HG03460 (cell line): Measurements from ENCODE around the gene LRWD1.
"Not testable (repeated sequence)": the region's sequence is repeated elsewhere in the genome, so short reads cannot be mapped to it uniquely, and the experiment has no call there.

ENCODE experiments used
- ATAC-seq: cut with Tn5 transposase; IDR thresholded peaks from one replicate; pipeline ENCODE4 v1.9.1; 2021; ENCODE audit not compliant: unreplicated experiment

Gene LRWD1

GRCh38 chr7:102439963-102440795, 24.6 kb upstream of the LRWD1 start:
- no peak for ATAC-seq

- ATAC-seq, result peak; percentile 41
These were observed 19.7 kb upstream of the LRWD1 start for GRCh38 chr7:102444961-102445673.

GRCh38 chr7:102445674-102446071, 19.1 kb upstream of the LRWD1 start:
- no peak for ATAC-seq

GRCh38 chr7:102446387-102447156, 18.2 kb upstream of the LRWD1 start:
- no peak for ATAC-seq

- ATAC-seq, result no peak
These were observed 17.5 kb upstream of the LRWD1 start for GRCh38 chr7:102447311-102447710.

- no peak for ATAC-seq
These were observed 15.6 kb upstream of the LRWD1 start for GRCh38 chr7:102449136-102449535.

GRCh38 chr7:102450242-102450641, 14.5 kb upstream of the LRWD1 start:
- no peak for ATAC-seq

GRCh38 chr7:102451371-102452054, 13.3 kb upstream of the LRWD1 start:
- ATAC-seq, result no peak

- no peak for ATAC-seq
These were observed 12.3 kb upstream of the LRWD1 start for GRCh38 chr7:102452451-102452850.

- ATAC-seq, result no peak
These were observed 11.5 kb upstream of the LRWD1 start for GRCh38 chr7:102453319-102453718.

GRCh38 chr7:102454468-102454867, 10.3 kb upstream of the LRWD1 start:
- no peak for ATAC-seq

GRCh38 chr7:102454932-102455331, 9.9 kb upstream of the LRWD1 start:
- not testable (repeated sequence) for ATAC-seq

GRCh38 chr7:102455596-102455995, 9.2 kb upstream of the LRWD1 start:
- no peak for ATAC-seq

- no peak for ATAC-seq
These were observed 8.5 kb upstream of the LRWD1 start for GRCh38 chr7:102456327-102456726.

- no peak for ATAC-seq
These were observed 7.3 kb upstream of the LRWD1 start for GRCh38 chr7:102457352-102457924.

GRCh38 chr7:102459221-102459844, 5.5 kb upstream of the LRWD1 start:
- ATAC-seq, result no peak

- no peak for ATAC-seq
These were observed 4.3 kb upstream of the LRWD1 start for GRCh38 chr7:102460467-102460866.

- ATAC-seq, result peak; percentile 5
These were observed 775 bp upstream of the LRWD1 start for GRCh38 chr7:102463841-102464576.

GRCh38 chr7:102466097-102466496, 1.3 kb downstream of the LRWD1 start:
- ATAC-seq, result no peak
